HG03575 (cell line): ENCODE measurements around the gene SLC25A53.

ENCODE experiments used
- ATAC-seq: cut with Tn5 transposase; IDR thresholded peaks from one replicate; pipeline ENCODE4 v1.9.1; 2021; ENCODE audit not compliant: unreplicated experiment, insufficient number of reproducible peaks, low FRiP score; ENCODE audit errors: extremely low read depth

The SLC25A53 gene, protein sequence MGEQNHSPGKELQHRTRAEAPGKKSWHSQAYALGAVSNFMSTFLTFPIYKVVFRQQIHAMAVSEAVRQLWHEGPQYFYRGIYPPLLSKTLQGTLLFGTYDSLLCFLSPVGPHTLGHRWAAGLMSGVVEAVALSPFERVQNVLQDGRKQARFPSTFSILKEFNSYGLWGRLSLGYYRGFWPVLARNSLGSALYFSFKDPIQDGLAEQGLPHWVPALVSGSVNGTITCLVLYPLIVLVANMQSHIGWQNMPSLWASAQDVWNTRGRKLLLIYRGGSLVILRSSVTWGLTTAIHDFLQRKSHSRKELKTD

DNA sequence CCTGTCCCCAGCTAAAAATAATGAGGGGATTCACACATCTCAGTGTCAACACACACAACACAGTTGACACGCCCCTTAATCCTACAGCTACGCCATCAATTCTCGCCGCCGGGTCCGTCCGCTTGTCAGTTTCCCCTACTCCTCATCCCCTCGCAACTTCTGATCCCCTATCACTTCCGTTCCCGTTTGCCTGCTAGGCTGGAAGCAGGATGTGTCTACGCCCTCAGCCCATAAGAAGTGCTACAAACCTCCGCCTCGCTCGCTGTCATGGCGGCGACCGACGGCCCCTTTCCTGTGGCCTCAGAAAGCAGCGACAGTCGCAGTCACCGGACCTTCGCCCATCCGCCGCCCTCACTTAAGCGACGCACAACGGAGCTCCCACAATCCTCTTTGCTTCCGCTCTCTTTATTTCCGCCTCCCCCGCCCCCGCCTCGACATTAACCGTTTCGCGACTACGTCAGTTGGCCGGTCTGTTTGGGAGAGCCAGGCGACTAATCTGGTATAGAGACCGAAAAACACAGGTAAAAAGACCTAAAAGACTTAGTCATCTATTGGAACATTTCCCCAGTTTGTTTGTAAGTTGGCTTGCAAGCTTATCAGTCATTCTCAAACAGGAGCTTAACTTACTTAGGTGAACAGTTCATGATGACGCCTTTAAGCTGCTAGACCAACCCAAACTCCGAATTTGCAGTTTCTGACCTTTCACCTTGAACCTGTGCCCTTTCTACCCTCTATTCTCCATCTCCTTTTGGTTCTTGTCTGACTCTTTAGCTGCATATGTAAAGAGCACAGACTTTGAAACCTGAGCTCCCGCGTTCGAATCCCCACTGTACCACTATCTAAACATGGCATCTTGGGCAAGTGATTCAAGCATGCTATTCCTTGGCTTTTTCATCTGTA is at the start of gene SLC25A53:
TSS of gene SLC25A53 (minus strand) at position 380 of the 900 bp plus-strand sequence. CDS start 51,752 bp downstream, outside the sequence.
- ATAC-seq = peak; percentile 86

DNA sequence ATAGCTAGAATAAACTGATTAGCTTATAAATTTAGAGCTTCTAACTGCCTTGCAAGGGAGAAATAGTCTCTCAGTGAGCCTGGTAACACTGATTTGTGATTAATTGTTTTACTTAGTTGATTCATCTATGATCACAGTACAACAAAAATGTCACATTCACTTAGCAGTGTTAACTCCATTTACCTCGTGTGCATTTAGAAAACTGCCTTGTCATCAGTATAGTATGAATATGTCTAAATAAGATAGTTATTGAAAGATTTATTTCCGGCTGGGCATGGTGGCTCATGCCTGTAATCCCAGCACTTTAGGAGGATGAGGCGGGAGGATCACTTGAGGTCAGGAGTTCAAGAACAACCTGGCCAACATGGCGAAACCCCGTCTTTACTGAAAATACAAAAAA is 48.7 kb upstream of the SLC25A53 start:
- no peak for ATAC-seq

DNA sequence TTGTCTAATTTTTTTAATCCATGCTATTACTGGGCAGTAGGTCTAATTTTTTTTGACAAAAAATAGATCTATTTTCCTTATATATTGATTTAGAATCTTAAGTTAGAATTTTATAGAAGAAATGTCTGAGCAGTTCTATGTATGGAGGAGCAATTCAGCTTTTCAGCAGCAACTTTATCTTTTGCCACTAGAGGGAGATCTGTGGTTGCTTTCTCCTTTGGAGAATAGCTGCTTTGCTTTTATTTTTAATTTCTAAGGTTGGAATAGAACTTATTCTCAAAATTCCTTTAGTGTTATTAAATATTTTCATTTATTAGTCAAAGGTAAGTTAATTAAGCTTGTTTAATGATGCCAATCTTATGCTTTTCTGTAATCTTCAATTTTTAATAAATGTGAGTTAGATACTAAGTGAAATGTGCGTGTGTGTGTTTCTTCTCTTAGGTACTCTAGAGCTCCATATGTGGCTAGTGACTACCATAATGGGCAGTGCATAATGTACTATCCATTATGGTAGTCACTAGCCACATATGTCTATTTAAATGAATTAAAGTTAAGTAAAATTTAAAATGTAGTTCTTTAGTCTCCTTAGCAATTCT is 38.8 kb upstream of the SLC25A53 start:
- no peak for ATAC-seq

DNA sequence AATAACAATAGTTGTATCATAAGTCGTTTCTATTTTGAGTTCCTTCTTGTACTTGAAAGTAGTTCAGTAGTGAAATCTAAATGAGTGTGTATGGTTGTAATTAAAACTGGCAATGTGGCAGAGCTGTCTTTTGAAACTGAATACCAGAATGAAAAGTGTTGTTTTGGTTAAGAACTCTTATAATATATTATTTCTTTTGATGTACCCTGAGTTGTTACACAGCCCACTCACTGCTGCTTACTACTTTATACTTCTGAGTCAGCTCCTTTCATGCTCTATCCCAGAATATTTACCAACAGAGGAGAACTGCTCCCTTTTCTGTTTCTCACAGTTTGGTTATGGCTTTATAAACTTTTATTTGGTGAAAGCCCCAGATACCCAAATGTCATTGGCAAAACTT is 38.2 kb upstream of the SLC25A53 start:
- ATAC-seq = no peak

DNA sequence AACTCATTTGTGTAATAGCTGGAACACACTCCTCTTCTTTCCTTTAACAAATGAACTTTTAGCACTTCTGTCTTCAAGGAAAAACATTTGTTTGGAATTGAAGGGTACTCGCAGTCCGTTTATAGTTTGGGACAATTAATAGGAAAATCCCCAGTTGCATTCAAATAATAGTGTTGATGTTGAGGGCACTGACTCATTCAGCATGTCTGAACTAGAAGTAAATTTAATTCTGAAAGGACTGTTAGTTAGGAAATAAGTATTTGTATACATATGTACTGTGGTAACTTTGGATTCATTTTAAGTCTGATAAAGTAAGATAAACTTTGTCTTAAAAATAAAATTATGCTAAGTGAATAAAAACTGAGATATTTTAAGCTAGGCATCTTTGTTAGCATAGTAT is 36.7 kb upstream of the SLC25A53 start:
- no peak for ATAC-seq

DNA sequence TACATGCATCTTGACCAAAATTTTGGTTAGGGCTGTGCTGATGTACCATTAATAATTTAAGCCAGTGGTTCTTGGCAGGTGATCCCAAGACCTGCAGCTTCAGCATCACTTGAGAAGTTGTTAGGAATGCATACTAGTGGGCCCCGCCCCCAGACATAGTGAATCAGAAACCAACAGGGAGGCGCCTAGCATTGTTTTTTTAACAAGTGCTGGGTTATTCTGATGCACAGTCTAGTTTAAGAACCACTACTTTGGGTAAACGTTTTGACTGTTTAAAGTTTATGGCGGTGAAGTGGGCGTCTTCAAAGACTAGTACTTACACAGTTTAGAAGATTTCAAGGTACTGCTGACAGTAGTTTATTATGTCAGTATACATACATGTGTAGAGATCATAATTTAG is 33.0 kb upstream of the SLC25A53 start:
- ATAC-seq = no peak

DNA sequence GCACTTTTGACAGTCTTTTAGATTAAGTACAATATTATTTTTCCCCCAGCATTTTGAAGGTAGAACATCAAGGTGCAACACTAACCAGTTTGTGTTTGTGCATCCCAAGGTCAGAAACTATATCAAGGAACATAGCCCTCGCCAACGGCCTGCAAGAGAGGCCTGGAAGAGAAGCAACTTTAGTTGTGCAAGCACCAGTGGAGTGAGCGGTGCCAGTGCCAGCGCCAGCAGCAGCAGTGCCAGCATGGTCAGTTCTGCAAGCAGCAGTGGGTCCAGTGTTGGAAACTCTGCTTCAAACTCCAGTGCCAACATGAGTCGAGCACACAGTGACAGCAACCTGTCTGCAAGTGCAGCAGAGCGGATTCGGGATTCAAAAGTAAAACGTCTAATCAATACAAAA is 31.1 kb upstream of the SLC25A53 start:
- ATAC-seq = no peak

DNA sequence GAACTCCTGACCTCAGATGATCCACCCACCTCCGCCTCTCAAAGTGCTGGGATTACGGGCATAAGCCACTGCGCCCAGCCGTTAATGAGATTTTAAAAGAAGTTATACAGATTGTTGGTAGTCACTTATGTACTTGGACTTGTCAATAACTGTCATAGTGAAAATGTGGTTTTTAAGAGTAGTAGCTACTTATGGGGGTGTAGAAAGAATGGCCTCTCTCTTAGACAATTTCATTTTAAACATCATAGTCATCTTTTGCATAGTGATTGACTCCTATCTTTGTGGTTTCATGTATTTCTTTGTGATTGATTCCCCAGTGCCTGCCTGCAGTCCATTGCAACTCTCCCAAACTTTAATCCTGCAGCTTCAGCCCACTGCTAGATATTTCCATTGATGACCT is 26.9 kb upstream of the SLC25A53 start:
- no peak for ATAC-seq

DNA sequence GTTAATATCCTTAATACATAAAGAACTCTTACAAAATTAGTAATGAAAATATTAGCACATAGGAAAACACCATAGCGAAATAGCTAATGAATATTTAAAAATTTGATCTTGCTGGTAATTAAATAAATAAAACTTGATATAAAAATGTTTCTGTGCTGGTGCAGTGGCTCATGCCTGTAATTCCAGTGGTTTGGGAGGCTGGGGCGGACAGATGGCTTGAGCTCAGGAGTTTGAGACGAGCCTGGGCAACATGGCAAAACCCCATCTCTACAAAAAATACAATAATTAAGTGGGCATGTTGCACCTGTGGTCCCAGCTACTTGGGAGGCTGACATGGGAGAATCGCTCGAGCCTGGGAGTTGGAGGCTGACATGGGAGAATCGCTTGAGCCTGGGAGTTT is 17.0 kb upstream of the SLC25A53 start:
- ATAC-seq = no peak

DNA sequence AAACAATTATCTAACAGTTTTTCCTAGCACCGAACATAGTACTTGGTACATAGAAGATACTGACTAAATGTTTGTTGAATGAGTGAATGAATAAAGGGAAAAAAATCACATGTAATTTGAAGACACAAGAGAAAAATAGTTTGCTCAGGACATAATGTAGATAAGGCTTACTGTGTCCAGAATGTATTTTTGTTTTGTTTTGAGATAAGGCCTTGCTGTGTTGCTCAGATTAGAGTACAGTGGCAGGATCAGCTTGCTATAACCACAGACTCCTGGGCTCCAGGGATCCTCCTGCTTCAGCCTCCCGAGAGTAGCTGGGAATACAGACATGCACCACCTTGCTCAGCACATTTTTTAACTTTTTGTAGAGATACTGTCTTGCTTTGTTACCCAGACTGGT is 16.0 kb upstream of the SLC25A53 start:
- no peak for ATAC-seq

DNA sequence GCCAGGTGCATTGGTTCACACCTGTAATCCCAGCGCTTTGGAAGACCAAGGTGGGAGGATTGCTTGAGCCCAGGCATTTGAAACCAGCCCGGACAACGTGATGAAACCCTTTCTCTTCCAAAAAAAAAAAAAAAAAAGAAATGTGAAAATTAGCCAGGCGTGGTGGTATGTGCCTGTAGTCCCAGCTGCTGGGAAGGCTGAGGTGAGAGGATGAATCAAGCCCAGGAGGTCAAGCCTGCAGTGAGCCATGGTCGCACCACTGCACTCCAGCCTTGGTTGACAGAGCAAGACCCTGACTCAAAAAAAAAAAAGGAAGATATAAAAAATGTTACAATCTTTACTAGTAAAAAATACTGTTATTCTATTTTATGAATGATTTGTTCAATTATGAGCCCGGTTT is 15.3 kb upstream of the SLC25A53 start:
- ATAC-seq = no peak

DNA sequence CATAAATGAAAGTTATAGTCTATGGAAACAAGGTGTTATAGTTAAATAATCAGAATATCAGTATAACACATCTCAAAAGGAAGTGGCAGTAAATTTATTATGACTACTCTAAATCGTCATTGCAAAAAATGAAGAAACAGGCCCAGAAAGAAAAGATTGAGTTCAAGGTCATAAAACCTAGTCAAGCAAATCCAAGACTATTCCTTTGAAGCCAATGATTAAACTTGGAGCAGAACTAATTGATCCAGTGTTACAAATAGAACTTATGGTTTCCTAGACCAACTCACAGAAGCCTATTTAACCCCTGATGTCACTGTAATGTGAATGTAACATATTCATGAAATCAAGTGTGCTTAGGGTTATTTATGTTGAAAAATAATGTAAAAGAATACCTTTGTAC is 11.3 kb upstream of the SLC25A53 start:
- ATAC-seq = no peak

DNA sequence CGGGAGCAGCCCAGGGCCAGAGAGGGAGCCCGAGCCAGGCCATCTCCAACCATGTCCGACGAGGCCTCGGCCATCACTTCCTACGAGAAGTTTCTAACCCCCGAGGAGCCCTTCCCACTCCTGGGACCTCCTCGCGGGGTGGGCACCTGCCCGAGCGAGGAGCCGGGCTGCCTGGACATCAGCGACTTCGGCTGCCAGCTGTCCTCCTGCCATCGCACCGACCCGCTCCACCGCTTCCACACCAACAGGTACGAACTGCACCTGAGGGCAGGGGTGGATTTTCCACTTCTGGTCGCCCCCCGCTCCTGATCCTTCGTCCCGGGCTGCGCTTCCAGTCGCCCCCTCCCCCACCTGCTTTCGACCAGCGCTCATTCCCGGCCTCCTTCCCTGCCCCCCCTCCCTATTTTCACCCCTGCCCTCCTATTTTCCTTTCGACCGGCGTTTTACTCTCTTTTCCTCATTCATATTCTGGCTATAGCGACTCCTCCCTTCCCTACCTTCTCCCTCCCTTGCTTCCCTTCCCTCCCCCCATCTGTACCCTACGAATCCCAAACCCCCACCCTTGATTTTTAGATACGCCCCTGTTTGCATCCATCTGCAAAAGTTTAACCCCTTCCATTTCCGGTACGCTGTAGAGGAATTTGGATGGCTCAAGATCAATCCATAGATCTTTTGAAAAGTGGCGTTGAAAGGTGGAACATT is 10.1 kb upstream of the SLC25A53 start:
- ATAC-seq = no peak

DNA sequence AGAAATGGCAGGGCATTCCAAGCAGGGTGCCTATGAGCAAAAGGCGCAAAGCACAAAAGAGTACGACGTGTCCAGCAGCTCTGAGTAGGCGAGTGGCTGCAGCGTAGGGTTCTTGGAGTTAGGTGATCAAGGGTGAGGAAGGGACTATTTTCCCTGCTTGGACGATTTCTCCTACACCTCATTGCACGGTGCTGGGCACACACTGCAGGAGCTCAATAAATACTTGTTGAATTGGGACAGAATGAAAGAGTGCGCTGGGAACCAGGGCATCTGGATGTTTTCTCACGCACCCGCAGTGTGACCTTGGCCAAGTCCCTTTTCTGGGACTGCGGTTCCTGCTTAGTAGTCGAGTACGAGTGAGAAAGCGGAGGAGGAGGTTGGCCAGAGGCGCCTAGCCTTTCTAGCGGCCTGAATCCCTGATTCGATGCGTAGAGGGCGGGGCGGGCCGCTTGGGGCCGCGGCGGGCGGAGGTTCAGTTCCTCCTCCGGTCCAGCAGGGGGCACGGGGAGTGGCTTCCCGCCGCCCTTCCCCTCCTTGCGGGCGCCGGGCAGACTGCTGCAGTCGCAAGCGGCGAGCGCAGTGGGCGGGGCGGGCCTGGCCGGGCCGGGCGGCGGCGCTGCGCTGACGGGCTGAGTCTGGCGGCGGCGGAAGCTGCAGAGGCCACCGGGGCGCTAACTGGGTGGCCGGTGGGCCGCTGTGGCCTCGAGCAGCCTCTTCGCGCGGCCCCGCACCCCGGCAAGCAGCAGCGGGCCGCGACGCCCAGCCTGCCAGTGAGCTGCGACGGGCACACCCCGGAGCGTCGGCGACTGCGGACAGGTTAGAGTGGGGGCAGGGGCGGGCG is 9.3 kb upstream of the SLC25A53 start, which contains the start of gene FAM199X:
TSS of gene FAM199X (plus strand) at position 560 of the 841 bp plus-strand sequence. CDS start 333 bp downstream, outside the sequence.
- ATAC-seq = peak; percentile 87

DNA sequence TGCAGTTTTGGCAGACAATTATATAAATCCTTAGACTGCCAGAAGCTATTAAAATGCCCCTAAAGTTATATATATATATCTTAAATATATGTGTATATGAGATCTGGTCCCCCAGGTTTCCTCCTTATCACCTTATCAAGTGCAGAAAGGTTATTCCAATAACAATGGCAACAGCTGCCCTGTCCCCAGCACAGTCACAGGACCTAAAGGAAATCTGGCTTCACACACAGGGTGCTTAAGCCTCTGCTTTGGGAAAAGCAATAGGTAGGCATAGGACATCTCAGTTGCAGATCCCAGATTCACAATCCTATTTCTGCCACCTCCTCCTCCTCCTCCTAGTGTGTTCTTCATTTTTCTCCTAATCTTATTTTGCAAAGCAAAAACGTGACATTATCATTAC is 5.8 kb downstream of the SLC25A53 start:
- no peak for ATAC-seq

DNA sequence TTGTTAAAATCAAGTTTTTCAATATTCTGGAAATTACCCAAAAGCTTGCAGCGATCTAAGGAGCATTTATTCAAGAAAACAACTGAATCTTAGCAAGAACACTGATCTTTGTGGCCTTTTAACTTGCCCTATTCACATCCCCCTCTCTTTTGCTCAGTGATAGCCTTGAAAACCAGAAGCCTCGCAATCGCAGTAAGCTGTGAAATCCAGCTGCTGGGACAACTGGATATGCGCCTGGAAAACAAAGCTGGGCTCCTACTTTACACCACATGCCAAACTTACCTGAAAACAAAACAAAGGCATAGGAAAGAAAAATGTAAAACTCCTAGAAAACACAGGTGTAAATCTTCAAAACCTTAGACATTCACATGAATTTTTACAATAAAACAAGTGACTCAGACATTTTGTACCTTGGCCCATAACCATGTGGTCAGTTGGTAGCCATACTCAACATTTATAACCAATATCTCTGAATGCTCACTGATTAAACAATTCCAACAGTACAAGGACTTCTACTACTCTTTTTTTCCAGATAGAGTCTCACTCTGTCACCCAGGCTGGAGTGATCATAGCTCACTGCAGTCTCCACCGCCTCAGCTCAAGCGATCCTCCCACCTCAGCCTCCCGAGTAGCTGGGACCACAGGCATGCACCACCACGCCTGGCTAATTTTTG is 15.6 kb downstream of the SLC25A53 start:
- no peak for ATAC-seq

DNA sequence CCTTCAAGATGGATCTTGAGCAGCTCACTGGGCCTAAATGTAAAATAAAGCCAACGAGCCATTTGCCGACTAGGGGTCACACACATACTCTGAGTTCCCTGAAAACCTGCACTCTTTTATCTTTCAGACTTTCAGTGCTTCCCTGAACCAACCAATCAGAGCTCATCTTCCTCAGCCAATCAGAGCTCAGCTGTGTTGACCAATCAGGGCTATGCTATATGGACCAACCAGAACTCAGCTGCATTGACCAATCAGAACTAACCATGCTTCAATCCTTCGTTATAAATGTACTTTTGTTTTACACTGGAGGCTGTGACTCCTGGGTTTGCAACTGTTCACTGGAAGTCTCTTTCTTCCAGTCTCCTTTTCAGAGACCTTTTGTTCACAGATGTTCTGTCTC is 19.3 kb downstream of the SLC25A53 start:
- no peak for ATAC-seq
